Skin epidermis (tissue), 12 donors: Measurements from ENCODE around the gene BSG.
A peak's percentile ranks its signal among the peaks of the same experiment; 100 is the strongest.

Experiments
- H3K27ac ChIP-seq, 21 experiments: fragments of 200-600 bp; sonication (generic) in 11 of 21; one replicate each; pipeline ENCODE4 v1.5.0; 2020; ENCODE audit warnings: mild to moderate bottlenecking in 3 of 21, inconsistent platforms in 2 of 21, moderate library complexity in 2 of 21
- H3K4me3 ChIP-seq, 7 experiments: fragments of 200-600 bp; sonication (generic) in 2 of 7; one replicate each; pipeline ENCODE4 v1.5.0; 2020; ENCODE audit warnings: inconsistent platforms in 2 of 7, mild to moderate bottlenecking in 2 of 7, moderate library complexity in 1 of 7

The BSG gene

DNA sequence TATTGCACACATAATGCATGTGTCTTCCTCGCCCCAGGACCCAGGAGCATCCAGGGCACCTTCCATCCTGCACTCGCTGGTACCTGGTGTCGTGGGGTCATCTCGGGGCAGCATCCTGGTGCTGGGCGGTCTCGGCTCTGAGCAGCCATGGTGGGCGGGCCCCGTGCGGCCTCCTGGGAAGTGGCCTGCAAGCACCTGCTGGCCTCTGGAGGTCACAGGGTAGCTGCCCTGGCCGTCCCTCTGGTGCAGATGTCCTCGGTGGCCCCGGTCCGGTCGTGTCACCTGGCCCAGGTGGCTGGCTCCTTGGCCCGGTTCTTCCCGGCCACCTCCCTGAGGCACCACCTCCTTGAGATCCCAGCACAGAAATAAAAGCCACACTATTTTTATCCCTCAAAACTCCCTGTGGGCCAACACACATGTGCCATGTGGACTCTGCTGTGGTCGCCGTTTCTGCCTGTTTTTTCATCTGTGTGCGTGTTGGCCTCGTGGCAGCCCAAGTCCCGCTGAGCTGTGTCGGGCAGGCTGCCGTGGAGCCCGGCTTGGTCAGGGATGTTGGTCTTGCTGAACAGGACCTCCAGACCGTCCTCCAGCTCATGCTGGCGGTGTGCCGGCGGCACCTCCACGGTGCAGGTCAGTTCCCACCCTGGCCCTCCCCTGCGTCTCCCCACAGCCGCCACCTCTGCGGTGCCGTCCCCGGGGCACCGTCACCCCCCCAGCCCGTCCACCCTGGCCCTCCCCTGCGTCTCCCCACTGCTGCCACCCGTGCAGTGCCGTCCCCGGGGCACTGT lies 33.6 kb upstream of the BSG start:
- Histone ChIP-seq H3K27ac (no peak overlapping the region), H3K4me3 (no peak overlapping the region)

DNA sequence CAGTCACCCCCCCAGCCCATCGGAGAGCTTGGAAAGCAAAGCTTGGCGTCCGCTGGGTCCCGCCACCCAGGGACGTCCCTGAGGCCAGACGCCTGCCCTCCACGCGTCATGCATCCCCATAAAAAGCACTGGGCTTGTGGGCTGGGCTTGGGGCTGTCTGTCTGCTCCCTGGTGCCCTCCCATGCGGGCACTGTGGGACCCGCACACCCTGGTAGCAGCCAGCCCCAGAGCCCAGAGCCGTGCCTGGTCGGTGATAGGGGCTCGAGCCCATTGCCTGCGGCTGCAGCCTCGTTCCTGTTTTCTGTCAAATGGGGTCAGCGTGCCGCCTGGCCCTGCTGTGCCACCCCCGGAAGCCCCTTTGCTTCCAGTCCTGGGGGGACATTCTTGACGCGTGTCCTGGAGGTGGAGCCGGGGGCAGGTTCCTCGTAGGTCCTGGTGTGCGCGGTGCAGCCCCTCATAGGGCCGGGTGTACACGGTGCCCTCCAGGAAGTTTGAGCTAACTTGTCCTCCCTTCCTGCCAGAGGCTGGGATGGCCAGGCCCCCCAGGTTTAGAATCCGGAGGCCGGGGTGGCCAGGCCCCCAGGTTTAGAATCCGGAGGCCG lies 32.9 kb upstream of the BSG start:
- no peak overlapping the region for H3K27ac ChIP-seq
- H3K4me3 ChIP-seq, result no peak overlapping the region

DNA sequence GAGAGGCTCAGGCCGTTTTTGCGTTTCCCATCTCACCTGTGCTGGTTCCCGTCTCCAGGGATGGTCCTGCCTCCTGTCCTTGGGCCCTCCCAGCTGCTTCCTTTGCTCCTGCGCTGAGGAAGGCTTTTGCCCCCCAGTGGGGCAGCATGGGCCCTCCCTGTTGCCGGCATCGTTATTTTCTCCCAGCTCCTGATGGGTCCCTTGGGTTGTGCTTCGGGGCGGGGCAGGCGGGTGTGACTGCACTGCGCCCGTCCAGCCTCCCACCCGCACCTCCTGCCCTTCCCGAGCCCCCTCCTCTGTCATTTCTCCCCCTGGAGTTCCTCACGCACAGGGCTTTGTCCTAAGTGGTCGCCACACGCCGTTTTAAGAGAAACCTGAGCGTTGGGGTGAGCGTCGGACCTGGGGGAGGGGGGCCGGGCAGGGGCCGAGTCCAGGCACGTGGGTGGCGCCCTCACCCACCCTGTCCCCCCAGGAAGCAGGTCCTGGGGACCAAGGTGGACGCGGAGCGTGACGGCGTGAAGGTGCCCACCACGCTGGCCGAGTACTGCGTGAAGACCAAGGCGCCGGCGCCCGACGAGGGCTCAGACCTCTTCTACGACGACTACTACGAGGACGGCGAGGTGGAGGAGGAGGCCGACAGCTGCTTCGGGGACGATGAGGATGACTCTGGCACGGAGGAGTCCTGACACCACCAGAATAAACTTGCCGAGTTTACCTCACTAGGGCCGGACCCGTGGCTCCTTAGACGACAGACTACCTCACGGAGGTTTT lies 31.3 kb upstream of the BSG start:
- H3K4me3 ChIP-seq, result no peak overlapping the region

DNA sequence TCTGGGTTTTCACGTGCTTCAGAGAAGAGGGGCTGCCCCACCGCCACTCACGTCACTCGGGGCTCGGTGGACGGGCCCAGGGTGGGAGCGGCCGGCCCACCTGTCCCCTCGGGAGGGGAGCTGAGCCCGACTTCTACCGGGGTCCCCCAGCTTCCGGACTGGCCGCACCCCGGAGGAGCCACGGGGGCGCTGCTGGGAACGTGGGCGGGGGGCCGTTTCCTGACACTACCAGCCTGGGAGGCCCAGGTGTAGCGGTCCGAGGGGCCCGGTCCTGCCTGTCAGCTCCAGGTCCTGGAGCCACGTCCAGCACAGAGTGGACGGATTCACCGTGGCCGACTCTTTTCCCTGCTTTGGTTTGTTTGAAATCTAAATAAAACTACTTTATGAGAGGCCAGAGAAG lies 30.7 kb upstream of the BSG start:
- no peak overlapping the region for H3K27ac ChIP-seq
- H3K4me3 ChIP-seq, result no peak overlapping the region

More for the DNA sequence above, 31.3 kb upstream of the BSG start:
- no peak overlapping the region for H3K27ac ChIP-seq

DNA sequence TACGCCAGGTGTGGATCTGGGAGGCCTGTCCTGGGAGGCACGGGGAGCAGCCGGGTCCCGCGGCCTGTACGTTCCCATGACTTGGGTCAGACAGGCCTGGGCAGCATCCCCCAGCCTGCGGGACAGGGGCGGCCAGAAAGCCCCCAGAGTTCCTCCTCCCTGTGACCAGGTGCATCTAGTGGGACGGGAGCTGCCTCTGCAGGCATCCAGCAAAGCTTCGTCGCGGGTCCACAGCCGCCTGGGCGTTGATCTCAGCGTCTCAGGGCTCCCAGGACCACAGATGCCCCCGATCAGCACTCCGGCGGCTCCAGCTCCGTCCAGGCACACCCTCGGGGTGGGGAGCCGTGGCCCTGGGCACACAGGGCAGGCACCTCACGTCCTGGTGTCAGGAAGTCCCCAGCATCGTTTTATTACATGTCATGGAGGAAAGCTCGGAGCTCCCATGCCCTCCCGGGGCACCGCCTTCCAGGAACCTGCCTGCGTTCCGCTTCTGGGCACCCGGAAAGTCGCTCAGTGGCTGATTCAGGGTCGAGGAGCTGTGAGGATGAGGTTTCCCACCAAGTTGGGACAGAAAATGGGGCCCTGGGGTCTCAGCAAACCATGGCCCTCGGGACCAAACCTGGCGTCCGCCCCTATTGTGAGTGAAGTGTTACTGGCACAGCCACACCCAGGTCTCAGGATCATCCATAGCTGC lies 30.1 kb upstream of the BSG start:
- no peak overlapping the region for H3K4me3 ChIP-seq

DNA sequence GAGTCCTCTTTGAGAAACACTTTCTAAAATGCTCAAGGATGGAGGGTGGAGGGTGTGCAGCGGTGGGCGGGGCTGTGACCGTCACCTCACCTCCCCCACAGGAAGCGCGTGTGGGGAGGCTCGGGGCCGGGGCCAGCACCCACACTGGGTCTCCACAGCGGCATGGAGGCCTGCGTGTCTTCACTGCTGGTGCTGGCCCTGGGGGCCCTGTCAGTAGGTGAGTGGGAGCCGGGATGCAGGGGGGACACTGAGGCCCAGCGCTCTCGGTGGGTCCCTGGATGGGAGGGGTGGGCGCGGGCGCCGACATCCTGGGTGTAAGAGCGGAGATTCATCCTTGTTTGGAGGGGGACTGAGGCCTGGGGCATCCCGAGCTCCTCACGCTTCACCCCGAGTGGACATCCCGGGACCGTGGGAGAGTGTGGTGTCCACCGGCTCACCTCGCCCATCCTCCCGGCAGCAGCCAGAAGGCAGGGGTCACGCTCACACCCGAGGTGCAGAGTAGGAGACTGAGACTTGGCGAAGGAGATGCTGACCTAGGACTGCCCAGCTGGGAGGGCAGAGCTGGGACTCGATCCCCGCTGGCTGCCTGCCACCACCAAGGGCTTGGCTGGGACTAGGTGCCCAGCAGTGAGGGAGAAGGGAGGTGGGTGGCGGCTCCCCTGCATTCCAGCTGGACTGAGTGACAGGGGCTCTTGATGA lies 28.3 kb upstream of the BSG start, which contains the start of gene GZMM:
Gene GZMM (plus strand): TSS at position 144 of the 699 bp plus-strand sequence. CDS start 19 bp downstream, at position 163.
- Histone ChIP-seq H3K27ac (peak within 1 kb of the TSS in 7 of 21 experiments; percentile 35 to 84 (median 65)), H3K4me3 (peak within 1 kb of the TSS in 6 of 7 experiments; percentile 2 to 29 (median 12))

More for the DNA sequence above, 30.1 kb upstream of the BSG start:
- H3K27ac ChIP-seq, result no peak overlapping the region

DNA sequence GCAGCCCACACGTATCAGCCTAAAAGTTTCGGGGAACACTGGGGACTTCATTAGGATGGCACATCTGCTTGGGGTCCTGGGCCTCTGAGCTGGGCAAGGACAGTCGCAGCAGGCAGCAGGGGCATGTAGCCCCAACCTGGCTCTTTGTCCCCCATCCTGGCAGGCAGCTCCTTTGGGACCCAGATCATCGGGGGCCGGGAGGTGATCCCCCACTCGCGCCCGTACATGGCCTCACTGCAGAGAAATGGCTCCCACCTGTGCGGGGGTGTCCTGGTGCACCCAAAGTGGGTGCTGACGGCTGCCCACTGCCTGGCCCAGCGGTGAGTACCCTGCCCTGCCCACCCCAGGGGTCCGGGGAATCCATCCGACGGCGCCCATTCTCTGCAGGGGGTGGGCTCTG lies 25.3 kb upstream of the BSG start:
- Histone ChIP-seq H3K27ac (no peak overlapping the region), H3K4me3 (no peak overlapping the region)

DNA sequence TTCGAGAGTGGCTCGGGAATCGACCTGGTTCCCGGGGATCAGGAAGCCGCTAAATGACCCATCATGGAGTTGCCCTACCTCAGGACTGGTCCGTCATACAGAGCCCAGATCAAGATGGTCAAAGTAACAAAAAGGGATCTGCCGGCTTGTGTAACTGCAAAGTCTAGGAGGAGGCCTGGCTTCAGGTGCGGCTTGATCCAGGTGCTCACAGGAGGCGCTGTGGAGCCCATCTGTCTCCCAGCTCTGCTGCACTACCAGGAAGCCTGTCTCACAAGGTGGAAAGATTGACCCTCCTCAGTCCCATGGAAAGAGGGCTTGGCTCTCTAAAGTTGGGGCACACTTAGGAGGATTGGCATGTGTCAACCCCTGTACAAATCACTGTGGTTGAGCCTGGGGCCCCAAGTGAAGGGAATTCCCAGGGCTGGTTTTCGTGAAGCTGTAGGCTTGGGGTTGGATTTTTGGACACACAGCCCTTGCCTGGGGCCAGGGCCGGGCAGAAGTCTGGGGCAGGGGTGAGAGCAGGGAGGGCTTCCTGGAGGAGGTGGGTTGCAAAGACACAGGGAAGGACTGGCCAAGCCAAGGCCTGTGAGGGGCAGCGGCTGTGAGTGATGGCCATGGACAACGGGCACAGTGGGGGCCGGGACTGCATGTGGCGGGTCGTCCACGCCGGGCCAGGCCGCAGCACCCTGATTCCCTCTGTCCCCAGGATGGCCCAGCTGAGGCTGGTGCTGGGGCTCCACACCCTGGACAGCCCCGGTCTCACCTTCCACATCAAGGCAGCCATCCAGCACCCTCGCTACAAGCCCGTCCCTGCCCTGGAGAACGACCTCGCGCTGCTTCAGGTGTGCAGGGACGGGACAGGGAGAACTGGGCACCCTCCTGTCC lies 24.3 kb upstream of the BSG start:
- Histone ChIP-seq H3K27ac (no peak overlapping the region), H3K4me3 (no peak overlapping the region)

DNA sequence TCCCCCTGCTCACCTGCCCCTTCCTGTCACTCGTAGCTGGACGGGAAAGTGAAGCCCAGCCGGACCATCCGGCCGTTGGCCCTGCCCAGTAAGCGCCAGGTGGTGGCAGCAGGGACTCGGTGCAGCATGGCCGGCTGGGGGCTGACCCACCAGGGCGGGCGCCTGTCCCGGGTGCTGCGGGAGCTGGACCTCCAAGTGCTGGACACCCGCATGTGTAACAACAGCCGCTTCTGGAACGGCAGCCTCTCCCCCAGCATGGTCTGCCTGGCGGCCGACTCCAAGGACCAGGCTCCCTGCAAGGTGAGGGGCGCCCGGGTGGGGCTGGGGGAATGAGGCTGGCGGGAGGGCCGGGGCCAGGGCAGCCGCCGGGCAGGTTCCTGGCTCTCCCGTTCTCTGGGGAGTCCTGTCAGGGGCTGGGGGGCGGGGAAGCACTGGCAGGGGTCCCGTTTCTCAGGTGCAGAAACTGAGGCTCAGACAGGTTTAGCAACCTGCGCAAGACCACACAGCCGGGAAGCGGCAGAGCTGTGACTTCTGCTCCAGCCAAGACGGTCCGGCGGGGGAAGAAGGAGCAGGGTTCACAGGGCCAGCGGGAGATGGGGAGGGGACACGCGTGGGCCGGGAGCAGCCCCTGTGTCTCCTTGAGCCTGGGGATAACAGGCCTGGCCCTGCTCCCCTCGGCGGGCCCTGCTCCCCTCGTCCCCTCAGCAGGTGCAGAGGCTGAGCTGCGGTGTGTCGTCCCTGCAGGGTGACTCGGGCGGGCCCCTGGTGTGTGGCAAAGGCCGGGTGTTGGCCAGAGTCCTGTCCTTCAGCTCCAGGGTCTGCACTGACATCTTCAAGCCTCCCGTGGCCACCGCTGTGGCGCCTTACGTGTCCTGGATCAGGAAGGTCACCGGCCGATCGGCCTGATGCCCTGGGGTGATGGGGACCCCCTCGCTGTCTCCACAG lies 23.2 kb upstream of the BSG start:
- H3K27ac ChIP-seq, result no peak overlapping the region
- no peak overlapping the region for H3K4me3 ChIP-seq

DNA sequence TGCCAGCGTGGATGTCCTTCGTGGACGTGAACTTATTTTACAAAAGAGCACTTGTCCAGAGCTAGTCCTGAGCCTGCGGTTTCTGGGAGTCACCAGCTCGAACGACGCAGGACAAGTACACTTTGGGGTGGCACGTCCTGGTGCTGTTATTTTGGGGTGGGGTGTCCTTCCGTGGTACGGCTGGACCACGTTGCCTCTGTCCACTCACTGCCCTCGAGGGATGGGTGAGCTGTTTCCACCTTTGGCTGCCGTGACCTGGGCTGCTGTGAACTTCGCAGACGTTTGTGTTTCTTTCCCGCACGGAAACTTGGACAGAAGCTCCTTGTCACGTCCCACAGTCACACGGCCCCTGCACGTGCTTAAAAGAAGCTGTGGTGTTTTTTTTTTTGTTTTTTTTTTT lies 17.6 kb upstream of the BSG start:
- Histone ChIP-seq H3K4me3 (no peak overlapping the region), H3K27ac (no peak overlapping the region)

DNA sequence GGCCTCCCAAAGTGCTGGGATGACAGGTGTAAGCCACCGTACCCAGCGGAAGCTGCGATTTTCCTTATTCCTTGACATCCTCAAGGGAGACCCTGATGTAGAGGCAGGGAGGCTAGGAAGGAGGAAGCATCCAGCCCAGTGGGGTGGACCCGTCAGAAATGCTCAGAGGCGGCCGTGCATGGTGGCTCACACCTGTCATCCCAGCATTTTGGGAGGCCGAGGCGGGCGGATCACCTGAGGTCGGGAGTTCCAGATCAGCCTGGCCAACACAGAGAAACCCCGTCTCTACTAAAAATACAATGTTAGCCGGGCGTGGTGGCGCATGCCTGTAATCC lies 17.0 kb upstream of the BSG start:
- Histone ChIP-seq H3K4me3 (no peak overlapping the region), H3K27ac (no peak overlapping the region)

DNA sequence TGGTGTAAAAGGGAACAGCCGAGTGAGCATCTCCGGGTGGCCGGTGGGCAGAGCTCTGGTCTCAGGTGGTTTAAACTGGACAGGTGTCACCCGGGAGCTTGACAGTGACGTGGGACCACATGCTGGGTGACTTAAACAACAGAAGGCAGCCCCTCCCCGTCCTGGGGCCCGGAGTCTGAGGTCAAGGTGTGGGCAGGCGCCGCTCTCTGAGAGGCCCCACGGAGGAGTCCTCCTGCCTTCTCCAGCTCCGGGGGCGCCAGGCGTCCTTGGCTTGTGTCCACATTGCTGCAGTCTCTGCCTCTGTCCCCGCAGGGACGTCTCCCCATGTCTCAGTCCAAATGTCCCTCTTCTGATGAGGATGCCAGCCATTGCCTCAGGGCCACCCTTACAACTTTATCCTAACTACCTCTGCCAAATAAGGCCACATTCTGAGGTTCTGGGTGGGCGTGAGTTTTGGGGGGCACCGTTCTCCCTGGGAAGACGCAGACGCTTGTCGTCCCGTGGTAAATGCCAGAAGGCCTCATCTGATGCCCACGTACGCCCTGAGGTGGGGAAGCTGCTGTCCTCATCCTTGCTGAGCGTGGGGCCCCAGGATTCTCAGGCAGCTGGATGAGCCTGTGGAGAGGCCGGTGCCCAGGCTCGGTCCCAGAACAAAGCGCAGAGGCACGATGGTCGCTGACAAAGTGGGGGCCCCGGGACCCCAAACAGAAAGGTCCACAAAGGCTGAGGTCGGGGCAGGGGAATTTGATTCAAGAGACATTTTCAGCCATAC lies 15.6 kb upstream of the BSG start:
- no peak overlapping the region for H3K4me3 ChIP-seq
- H3K27ac ChIP-seq, result no peak overlapping the region

DNA sequence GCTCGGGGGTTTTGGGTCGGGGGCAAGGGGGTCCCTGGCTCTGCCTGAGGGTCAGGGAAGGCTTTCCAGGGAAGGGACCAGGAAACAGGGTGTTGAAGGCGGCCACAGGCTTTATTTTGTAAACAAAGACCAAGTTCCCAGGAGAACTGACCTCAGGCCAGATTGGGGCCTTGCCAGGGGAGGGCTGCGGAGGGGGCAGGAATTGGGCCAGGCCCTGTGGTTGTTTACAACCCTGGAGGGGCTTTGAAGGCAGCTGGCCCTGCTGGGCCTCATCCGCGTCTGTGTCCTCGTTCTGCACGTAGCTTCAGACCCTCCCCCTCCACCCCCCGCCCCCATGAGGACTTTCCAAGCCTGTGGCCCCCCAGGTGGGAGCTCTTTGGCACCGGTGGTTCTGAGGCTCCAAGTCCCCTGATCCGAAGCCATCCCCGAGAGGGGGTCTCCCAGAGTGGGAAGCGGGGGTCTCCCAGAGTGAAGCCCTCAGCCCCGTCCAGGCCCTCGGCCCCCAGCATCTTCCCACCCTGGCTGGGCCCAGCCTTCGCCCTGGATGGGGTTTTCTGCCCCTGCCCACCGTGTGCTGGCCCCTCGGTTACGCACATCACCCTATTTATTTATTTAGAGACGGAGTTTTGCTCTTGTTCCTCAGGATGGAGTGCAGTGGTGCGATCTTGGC lies 13.5 kb upstream of the BSG start:
- Histone ChIP-seq H3K27ac (peak overlapping the region in 1 of 21 experiments; percentile 6), H3K4me3 (no peak overlapping the region)

DNA sequence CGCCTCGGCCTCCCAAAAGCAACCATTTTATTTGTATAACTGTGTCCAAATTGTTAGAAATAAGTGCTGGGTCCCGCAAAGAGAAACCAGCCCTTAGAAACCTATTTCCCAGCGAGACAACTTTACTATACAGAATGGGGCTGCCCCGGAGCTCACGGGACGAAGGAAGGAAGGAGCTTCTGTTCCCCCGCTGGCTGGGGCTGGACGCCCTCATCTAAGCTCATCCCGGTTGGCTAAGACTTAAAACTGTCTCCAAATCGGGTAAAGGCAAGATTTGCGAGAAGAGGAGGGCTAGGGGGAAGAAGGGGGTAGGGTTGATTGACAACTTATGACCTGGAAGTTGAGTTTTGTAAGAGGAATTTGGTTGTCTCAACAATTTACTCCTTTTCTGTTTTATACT lies 12.3 kb upstream of the BSG start:
- Histone ChIP-seq H3K4me3 (no peak overlapping the region), H3K27ac (no peak overlapping the region)

DNA sequence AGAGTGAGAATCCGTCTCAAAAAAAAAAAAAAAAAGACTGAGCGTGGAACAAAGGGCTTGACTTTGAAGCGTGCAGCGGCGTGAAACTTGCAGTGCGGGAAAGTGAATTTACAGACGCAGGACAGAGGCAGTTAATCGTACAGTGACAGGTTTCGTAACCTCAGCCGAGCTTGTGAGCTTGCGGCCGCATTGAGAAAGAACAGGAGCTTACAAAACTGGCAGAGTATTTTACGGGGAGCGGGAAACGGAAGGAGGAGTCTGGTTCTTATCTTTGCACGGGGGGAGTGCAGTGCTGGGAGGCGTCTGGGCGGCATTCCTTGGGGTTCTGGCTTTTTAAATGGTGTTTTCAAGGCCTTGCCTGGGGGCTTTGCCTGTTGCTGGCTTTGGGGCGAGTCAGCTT lies 6.0 kb upstream of the BSG start:
- no peak overlapping the region for H3K27ac ChIP-seq
- no peak overlapping the region for H3K4me3 ChIP-seq

DNA sequence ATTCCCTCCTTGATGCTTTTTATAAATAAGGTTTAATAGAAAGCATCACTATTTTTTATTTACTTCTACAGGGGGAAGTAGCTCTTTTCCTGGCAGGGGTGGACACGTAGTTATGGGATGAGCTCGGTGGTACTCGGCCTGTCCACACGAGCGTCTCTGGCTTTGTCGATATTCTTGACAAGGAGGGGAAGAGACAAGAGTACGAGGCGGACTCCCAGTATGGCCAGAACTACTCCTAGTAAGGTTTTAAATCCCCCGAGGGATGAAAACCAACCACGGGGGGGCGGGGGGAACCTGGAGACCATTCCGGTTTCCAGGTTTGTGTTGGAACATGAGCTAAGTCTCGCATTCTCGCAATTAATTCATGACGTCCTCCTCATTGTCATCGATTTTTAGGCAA lies 5.6 kb upstream of the BSG start:
- Histone ChIP-seq H3K27ac (peak overlapping the region in 1 of 21 experiments; percentile 14), H3K4me3 (no peak overlapping the region)
